ENCODE measurements around the gene KLRF1.
"Not testable (repeated sequence)": the region's sequence is repeated elsewhere in the genome, so short reads cannot be mapped to it uniquely, and the experiment has no call there.

- not testable (repeated sequence) for TF ChIP-seq CTCF, EP300 (IDR thresholded peaks at IDR 0.05)
Measured at GRCh38 chr12:9876120-9876519, 48.8 kb downstream of the KLRF1 start.
